GM12878 (cell line): Measurements from ENCODE around the gene TLDC2. TPM values are rescaled to one million over a fixed set of nuclear protein-coding genes. Genes with fewer than 3 reads are reported as not detected.
A peak's percentile ranks its signal among the peaks of the same experiment; 100 is the strongest.

Experiments
- ATAC-seq: fragments of 200-7000 bp; cut with Tn5 transposase; 3 replicates; pipeline ENCODE4 v1.9.1; 2020; ENCODE audit warnings: mild to moderate bottlenecking, moderate library complexity
- BruUV-seq: library from RNA; stranded (reverse); fragments of 400-500 nt; replicated peaks from 2 replicates; lab custom pipeline; 2021; lab: Mats Ljungman, UMichigan
- CTCF ChIA-PET: fragments of 300-600 bp; sonication (Branson Sonifier 250); formaldehyde crosslinking; extraction: SDS; loops from one replicate; lab custom pipeline; 2021; ENCODE audit warnings: inconsistent platforms; lab: Yijun Ruan, JAX
- POLR2A ChIA-PET: fragments of 350-600 bp; formaldehyde crosslinking; extraction: SDS; loops from one replicate; lab custom pipeline; 2021; ENCODE audit warnings: inconsistent platforms; lab: Charles Lee
- RAD21 ChIA-PET: fragments of 300-600 bp; sonication (Branson Sonifier 250); formaldehyde crosslinking; loops from one replicate; lab custom pipeline; 2023; ENCODE audit warnings: antibody characterized with exemption; ENCODE audit not compliant: unreplicated experiment; lab: Charles Lee
- SMC1A ChIA-PET: fragments of 300-600 bp; sonication (Branson Sonifier 250); formaldehyde crosslinking; loops from one replicate; lab custom pipeline; 2023; ENCODE audit not compliant: unreplicated experiment, uncharacterized antibody; lab: Charles Lee
- DNase-seq: peaks from one replicate; pipeline ENCODE4 v3.0.0-alpha.2; 2011; ENCODE audit warnings: low read depth, low spot score
- FAIRE-seq: peaks from 3 replicates; lab custom pipeline; 2011; peaks lifted over from hg19 to GRCh38; lab: Jason Lieb, UNC
- H2AFZ ChIP-seq: 2 replicates; pipeline ENCODE4 v1.6.0; 2011; ENCODE audit warnings: low read depth, low read length, control low read depth; ENCODE audit not compliant: control insufficient read depth
- H3K27ac ChIP-seq: 2 replicates; pipeline ENCODE4 v1.5.1; 2011; ENCODE audit warnings: control low read depth; ENCODE audit not compliant: control insufficient read depth, insufficient read depth
- H3K27me3 ChIP-seq, 2 experiments: replicated peaks in 1 of 2; 2 replicates each; pipeline versions ENCODE4 v1.6.0 to v1.6.1; 2011; ENCODE audit warnings: low read length in 1 of 2; ENCODE audit not compliant: control insufficient read depth in 2 of 2, insufficient read depth in 2 of 2
- H3K36me3 ChIP-seq, 2 experiments: 2 replicates each; pipeline ENCODE4 v1.5.1; 2011; ENCODE audit warnings: low read length in 1 of 2; ENCODE audit not compliant: control insufficient read depth in 2 of 2, insufficient read depth in 2 of 2
- H3K4me1 ChIP-seq: 2 replicates; pipeline ENCODE4 v1.6.1; 2011; ENCODE audit warnings: mild to moderate bottlenecking, low read length, moderate library complexity, mixed read lengths; ENCODE audit not compliant: control insufficient read depth, insufficient read depth
- H3K4me2 ChIP-seq: 2 replicates; pipeline ENCODE4 v1.6.0; 2011; ENCODE audit warnings: control low read depth; ENCODE audit not compliant: control insufficient read depth, insufficient read depth
- H3K4me3 ChIP-seq: fragments of 200-600 bp; sonication (generic); 2 replicates; pipeline ENCODE4 v1.5.1; 2016
- H3K79me2 ChIP-seq: 2 replicates; pipeline ENCODE4 v1.6.0; 2011; ENCODE audit warnings: low read length; ENCODE audit not compliant: control insufficient read depth, insufficient read depth
- H3K9ac ChIP-seq: 2 replicates; pipeline ENCODE4 v1.8.0; 2011; ENCODE audit warnings: low read length, control low read depth, mixed read lengths; ENCODE audit not compliant: control insufficient read depth, insufficient read depth
- H3K9me3 ChIP-seq: replicated peaks from 3 replicates; pipeline ENCODE4 v1.5.1; 2011; ENCODE audit warnings: mild to moderate bottlenecking, low read length; ENCODE audit not compliant: control insufficient read depth, insufficient read depth
- H4K20me1 ChIP-seq: 2 replicates; pipeline ENCODE4 v1.6.0; 2011; ENCODE audit not compliant: control insufficient read depth, insufficient read depth
- BACH1 ChIP-seq: fragments of 450-650 bp; IDR thresholded peaks from 2 replicates; pipeline ENCODE4 v1.6.1; 2017; ENCODE audit warnings: mild to moderate bottlenecking, borderline replicate concordance
- DPF2 ChIP-seq: fragments of 450-650 bp; IDR thresholded peaks from 2 replicates; pipeline ENCODE4 v1.6.1; 2017; ENCODE audit warnings: mild to moderate bottlenecking
- GATAD2B ChIP-seq: fragments of 450-650 bp; conservative IDR thresholded peaks from 2 replicates; pipeline ENCODE4 v1.6.1; 2017; ENCODE audit warnings: low read depth, mild to moderate bottlenecking, moderate library complexity
- IKZF1 ChIP-seq: fragments of 450-650 bp; conservative IDR thresholded peaks from 2 replicates; pipeline ENCODE4 v1.6.1; 2017; ENCODE audit warnings: antibody characterized with exemption, mild to moderate bottlenecking
- JUNB ChIP-seq: IDR thresholded peaks from 2 replicates; pipeline ENCODE4 v1.6.1; 2016; ENCODE audit warnings: antibody characterized with exemption, mild to moderate bottlenecking
- LARP7 ChIP-seq: fragments of 450-650 bp; IDR thresholded peaks from 2 replicates; pipeline ENCODE4 v1.6.1; 2017; ENCODE audit warnings: mild to moderate bottlenecking
- MTA3 ChIP-seq: IDR thresholded peaks from 2 replicates; pipeline ENCODE4 v1.6.1; 2012; ENCODE audit warnings: low read length, inconsistent platforms, borderline replicate concordance
- NBN ChIP-seq: fragments of 450-650 bp; IDR thresholded peaks from 2 replicates; pipeline ENCODE4 v1.6.1; 2016
- NFXL1 ChIP-seq: fragments of 450-650 bp; IDR thresholded peaks from 2 replicates; pipeline ENCODE4 v1.6.1; 2017; ENCODE audit warnings: antibody characterized with exemption, mild to moderate bottlenecking, borderline replicate concordance
- NR2F1 ChIP-seq: fragments of 450-650 bp; conservative IDR thresholded peaks from 2 replicates; pipeline ENCODE4 v1.6.1; 2017; ENCODE audit warnings: mild to moderate bottlenecking
- RB1 ChIP-seq: fragments of 450-650 bp; formaldehyde crosslinking; IDR thresholded peaks from 2 replicates; pipeline ENCODE4 v1.6.1; 2017; ENCODE audit warnings: mild to moderate bottlenecking, borderline replicate concordance
- ZSCAN29 ChIP-seq: fragments of 450-650 bp; IDR thresholded peaks from 2 replicates; pipeline ENCODE4 v1.6.1; 2017; ENCODE audit warnings: mild to moderate bottlenecking, moderate library complexity
- WGBS: methylation state at CpG from one replicate; pipeline ENCODE4 v1.1.6; 2016; ENCODE audit warnings: low lambda C conversion rate; ENCODE audit not compliant: insufficient replicate concordance, insufficient coverage; ENCODE audit errors: missing lambda C conversion rate; 5-methylcytosine and 5-hydroxymethylcytosine counted together
- in situ Hi-C: fragments of 300-500 bp; cut with MboI; formaldehyde crosslinking; loops from 9 replicates; pipeline ENCODE4 v1.14.3; 2018; ENCODE audit warnings: mixed read lengths
- intact Hi-C: fragments of 100-400 bp; cut with micrococcal nuclease; formaldehyde crosslinking; loops from one replicate; pipeline ENCODE4 v1.14.2; 2022; ENCODE audit not compliant: unreplicated experiment
- polyA plus RNA-seq, 11 experiments: library from polyadenylated mRNA; depleted of rRNA in 4 of 11; unstranded in 6 of 11; stranded (reverse) in 5 of 11; fragments of >200 nt; fragmentation: Nextera tagmentation in 4 of 11; fragmentation: Illumina TruSeq in 1 of 11; extraction: Ambion mirVana in 4 of 11; extraction: Trizol in 1 of 11; gene quantifications; 1 replicate in 1 of 11; 2 replicates in 10 of 11; pipeline versions ENCODE4 v1.2.1 to v1.2.3, GENCODE V29; 2011 to 2016; ENCODE audit warnings: inconsistent platforms in 2 of 11, missing spikeins in 2 of 11, low read depth in 1 of 11
- total RNA-seq, 4 experiments: library from RNA; depleted of rRNA in 3 of 4; stranded (reverse); fragments of >200 nt in 3 of 4; fragmentation: Illumina TruSeq in 1 of 4; extraction: Trizol in 1 of 4; gene quantifications; 2 replicates each; pipeline versions ENCODE4 v1.2.1 to v1.2.3, GENCODE V29; 2013 to 2021
- TF ChIP-seq, protein P1 (sequence below): fragments of 450-650 bp; IDR thresholded peaks from 2 replicates; pipeline ENCODE4 v1.6.1; 2017; ENCODE audit warnings: mild to moderate bottlenecking
- TF ChIP-seq, protein P2 (sequence below): fragments of 450-650 bp; conservative IDR thresholded peaks from 2 replicates; pipeline ENCODE4 v1.6.1; 2017; ENCODE audit warnings: mild to moderate bottlenecking, moderate library complexity
- TF ChIP-seq, protein P3 (sequence below): fragments of 450-650 bp; formaldehyde crosslinking; IDR thresholded peaks from 2 replicates; pipeline ENCODE4 v1.4.0; 2020; ENCODE audit warnings: mild to moderate bottlenecking, moderate library complexity

Gene TLDC2
- total and polyA plus RNA-seq, 10 of the 15 experiments (the other 5 are each of a cell fraction or from before 2014, with no cell fraction given) = 0.05 to 0.41 (median 0.21) TPM

DNA sequence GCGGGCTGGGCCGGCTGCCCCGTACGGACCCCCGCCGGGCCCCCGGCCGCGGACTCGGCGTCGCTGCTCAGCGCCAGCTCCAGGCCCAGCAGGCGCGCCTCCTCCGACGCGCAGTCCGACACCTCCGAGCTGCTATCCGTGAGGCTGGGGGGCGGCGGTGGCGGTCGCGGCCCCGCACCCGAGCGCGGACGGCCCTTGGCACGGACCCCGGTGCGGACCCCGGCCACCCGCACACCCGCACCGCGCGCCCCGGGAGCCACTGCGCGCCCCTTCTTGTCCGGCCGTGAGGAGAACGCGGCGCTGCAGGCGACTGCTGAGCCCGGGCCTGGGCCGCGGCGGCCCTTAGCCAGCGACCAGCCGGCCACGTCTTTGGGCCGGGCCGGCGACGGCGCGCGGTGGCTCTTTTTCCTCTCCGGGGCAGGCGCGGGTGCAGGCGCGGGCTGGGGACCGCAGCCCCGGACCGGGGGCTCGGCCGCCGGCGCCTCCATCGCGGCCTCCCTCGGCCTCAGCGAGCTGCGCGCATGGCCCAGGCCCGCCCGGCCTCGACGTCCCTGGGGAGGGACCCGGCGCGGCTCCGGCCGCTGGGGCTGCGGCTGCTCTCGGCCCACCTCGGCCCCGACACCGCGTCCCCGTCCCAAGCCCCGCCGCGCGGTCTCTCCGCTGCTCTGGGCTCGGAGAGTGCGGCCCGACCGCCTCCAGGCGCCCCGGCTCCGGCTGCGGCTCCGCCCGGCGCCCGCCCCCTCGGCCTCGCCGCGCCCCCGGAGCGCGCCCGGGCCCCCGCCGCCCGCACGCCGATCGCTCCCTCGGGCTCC is 12.9 kb upstream of the TLDC2 start:
- in situ Hi-C loops = no loop called here
- TF ChIP-seq GATAD2B (peak; percentile 87), DPF2 (peak; percentile 47), MTA3 (no peak), BACH1 (peak; percentile 62), NFXL1 (0 out of 2 replicates have a peak, but pooled peaks have one; percentile 25), IKZF1 (peak; percentile 53), NR2F1 (peak; percentile 31), JUNB (no peak), NBN (no peak), LARP7 (peak; percentile 81), ZSCAN29 (no peak), RB1 (no peak)
- TF ChIP-seq, protein P1, sequence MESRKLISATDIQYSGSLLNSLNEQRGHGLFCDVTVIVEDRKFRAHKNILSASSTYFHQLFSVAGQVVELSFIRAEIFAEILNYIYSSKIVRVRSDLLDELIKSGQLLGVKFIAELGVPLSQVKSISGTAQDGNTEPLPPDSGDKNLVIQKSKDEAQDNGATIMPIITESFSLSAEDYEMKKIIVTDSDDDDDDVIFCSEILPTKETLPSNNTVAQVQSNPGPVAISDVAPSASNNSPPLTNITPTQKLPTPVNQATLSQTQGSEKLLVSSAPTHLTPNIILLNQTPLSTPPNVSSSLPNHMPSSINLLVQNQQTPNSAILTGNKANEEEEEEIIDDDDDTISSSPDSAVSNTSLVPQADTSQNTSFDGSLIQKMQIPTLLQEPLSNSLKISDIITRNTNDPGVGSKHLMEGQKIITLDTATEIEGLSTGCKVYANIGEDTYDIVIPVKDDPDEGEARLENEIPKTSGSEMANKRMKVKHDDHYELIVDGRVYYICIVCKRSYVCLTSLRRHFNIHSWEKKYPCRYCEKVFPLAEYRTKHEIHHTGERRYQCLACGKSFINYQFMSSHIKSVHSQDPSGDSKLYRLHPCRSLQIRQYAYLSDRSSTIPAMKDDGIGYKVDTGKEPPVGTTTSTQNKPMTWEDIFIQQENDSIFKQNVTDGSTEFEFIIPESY = no peak
- TF ChIP-seq, protein P2, sequence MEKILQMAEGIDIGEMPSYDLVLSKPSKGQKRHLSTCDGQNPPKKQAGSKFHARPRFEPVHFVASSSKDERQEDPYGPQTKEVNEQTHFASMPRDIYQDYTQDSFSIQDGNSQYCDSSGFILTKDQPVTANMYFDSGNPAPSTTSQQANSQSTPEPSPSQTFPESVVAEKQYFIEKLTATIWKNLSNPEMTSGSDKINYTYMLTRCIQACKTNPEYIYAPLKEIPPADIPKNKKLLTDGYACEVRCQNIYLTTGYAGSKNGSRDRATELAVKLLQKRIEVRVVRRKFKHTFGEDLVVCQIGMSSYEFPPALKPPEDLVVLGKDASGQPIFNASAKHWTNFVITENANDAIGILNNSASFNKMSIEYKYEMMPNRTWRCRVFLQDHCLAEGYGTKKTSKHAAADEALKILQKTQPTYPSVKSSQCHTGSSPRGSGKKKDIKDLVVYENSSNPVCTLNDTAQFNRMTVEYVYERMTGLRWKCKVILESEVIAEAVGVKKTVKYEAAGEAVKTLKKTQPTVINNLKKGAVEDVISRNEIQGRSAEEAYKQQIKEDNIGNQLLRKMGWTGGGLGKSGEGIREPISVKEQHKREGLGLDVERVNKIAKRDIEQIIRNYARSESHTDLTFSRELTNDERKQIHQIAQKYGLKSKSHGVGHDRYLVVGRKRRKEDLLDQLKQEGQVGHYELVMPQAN = peak; percentile 53; the same call in 1 of the 2 replicates
- TF ChIP-seq, protein P3, sequence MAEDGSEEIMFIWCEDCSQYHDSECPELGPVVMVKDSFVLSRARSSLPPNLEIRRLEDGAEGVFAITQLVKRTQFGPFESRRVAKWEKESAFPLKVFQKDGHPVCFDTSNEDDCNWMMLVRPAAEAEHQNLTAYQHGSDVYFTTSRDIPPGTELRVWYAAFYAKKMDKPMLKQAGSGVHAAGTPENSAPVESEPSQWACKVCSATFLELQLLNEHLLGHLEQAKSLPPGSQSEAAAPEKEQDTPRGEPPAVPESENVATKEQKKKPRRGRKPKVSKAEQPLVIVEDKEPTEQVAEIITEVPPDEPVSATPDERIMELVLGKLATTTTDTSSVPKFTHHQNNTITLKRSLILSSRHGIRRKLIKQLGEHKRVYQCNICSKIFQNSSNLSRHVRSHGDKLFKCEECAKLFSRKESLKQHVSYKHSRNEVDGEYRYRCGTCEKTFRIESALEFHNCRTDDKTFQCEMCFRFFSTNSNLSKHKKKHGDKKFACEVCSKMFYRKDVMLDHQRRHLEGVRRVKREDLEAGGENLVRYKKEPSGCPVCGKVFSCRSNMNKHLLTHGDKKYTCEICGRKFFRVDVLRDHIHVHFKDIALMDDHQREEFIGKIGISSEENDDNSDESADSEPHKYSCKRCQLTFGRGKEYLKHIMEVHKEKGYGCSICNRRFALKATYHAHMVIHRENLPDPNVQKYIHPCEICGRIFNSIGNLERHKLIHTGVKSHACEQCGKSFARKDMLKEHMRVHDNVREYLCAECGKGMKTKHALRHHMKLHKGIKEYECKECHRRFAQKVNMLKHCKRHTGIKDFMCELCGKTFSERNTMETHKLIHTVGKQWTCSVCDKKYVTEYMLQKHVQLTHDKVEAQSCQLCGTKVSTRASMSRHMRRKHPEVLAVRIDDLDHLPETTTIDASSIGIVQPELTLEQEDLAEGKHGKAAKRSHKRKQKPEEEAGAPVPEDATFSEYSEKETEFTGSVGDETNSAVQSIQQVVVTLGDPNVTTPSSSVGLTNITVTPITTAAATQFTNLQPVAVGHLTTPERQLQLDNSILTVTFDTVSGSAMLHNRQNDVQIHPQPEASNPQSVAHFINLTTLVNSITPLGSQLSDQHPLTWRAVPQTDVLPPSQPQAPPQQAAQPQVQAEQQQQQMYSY (CRISPR knock-in tag) = no peak

More for the DNA sequence above, 12.9 kb upstream of the TLDC2 start:
- no peak; the same call in 2 of the 3 replicates for ATAC-seq
- no peaks in the 10 kb centered on the region for H3K9me3 ChIP-seq
- DNase-seq = no peak
- H3K27me3 ChIP-seq = no peaks in the 10 kb centered on the region
- peaks cover 30% of the 10 kb centered on the region for H3K4me1 ChIP-seq
- WGBS = 7% methylated on average over 70 of the region's 129 CpGs
- SMC1A ChIA-PET = interaction anchor here (1.0 to 13.5 kb wide), 11 partner anchors 8 to 269 kb away, joined by 3 to 105 read pairs (median 6); partner anchors contain the start of gene DSN1
- H2AFZ ChIP-seq = peak overlapping the region; percentile 30
- 0 out of 2 replicates have a peak, but pooled peaks cover 3% of the 10 kb centered on the region for H4K20me1 ChIP-seq
- peak overlapping the region; percentile 21; the same call in 1 of the 2 replicates for H3K27ac ChIP-seq
- FAIRE-seq = no peak
- no peaks in the 10 kb centered on the region for H3K36me3 ChIP-seq
- POLR2A ChIA-PET = interaction anchor here (0.6 to 12.4 kb wide), 9 partner anchors 11 to 1843 kb away, joined by 3 to 114 read pairs (median 7); partner anchors contain the start of gene DSN1
- RAD21 ChIA-PET = interaction anchor here (0.5 to 9.7 kb wide), 23 partner anchors 10 to 397 kb away, joined by 3 to 215 read pairs (median 4); partner anchors contain the start of genes DSN1, NDRG3 and TLDC2
- peak overlapping the region; percentile 70; the same call in 1 of the 2 replicates for H3K4me2 ChIP-seq
- peak overlapping the region; percentile 61; the same call in 1 of the 2 replicates for H3K9ac ChIP-seq
- peaks cover 16% of the 10 kb centered on the region for H3K79me2 ChIP-seq
- BruUV-seq = no TSS peak
- CTCF ChIA-PET = interaction anchor here (0.6 to 25.3 kb wide), 17 partner anchors 9 to 253 kb away, joined by 3 to 349 read pairs (median 5); partner anchors contain the start of gene DSN1
- H3K4me3 ChIP-seq = peak overlapping the region; percentile 63
- intact Hi-C loops = loop anchor here (1.0 to 10.0 kb wide), 5 partner anchors 25 to 258 kb away; partner anchors contain the start of genes DSN1 and RAB5IF
